ENCODE measurements around the gene FAM170A.

- TF ChIP-seq, protein P1, sequence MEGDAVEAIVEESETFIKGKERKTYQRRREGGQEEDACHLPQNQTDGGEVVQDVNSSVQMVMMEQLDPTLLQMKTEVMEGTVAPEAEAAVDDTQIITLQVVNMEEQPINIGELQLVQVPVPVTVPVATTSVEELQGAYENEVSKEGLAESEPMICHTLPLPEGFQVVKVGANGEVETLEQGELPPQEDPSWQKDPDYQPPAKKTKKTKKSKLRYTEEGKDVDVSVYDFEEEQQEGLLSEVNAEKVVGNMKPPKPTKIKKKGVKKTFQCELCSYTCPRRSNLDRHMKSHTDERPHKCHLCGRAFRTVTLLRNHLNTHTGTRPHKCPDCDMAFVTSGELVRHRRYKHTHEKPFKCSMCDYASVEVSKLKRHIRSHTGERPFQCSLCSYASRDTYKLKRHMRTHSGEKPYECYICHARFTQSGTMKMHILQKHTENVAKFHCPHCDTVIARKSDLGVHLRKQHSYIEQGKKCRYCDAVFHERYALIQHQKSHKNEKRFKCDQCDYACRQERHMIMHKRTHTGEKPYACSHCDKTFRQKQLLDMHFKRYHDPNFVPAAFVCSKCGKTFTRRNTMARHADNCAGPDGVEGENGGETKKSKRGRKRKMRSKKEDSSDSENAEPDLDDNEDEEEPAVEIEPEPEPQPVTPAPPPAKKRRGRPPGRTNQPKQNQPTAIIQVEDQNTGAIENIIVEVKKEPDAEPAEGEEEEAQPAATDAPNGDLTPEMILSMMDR (optimal IDR thresholded peaks at IDR 0.05 in 1 of 3, IDR thresholded peaks at IDR 0.05 in 1 of 3, conservative IDR thresholded peaks at IDR 0.05 in 1 of 3; ENCODE audit: extremely low read depth in 1 of 3, insufficient read depth in 2 of 3, low read length in 3 of 3), result no peak
- TF ChIP-seq EZH2 (IDR thresholded peaks at IDR 0.05; ENCODE audit: low read length), result no peak
Observed at GRCh38 chr5:119614838-119615237, 14.5 kb upstream of the FAM170A start.

Data from keratinocyte (primary cell).